HTR-8/SVneo (cell line): ENCODE measurements around the gene GRB10.
"Not testable (repeated sequence)": the region's sequence is repeated elsewhere in the genome, so short reads cannot be mapped to it uniquely, and the experiment has no call there.

Source experiments
- DNase-seq: peaks from one replicate; pipeline ENCODE4 v3.0.0; 2011; ENCODE audit warnings: low spot score, mixed read lengths; ENCODE audit not compliant: insufficient read length
- FAIRE-seq: peaks from 2 replicates; lab custom pipeline; 2011; peaks lifted over from hg19 to GRCh38; lab: Jason Lieb, UNC

GRB10 gene

GRCh38 chr7:50576388-50576787 lies 206.3 kb downstream of the GRB10 start:
- DNase-seq, FAIRE-seq: not testable (repeated sequence)

DNA sequence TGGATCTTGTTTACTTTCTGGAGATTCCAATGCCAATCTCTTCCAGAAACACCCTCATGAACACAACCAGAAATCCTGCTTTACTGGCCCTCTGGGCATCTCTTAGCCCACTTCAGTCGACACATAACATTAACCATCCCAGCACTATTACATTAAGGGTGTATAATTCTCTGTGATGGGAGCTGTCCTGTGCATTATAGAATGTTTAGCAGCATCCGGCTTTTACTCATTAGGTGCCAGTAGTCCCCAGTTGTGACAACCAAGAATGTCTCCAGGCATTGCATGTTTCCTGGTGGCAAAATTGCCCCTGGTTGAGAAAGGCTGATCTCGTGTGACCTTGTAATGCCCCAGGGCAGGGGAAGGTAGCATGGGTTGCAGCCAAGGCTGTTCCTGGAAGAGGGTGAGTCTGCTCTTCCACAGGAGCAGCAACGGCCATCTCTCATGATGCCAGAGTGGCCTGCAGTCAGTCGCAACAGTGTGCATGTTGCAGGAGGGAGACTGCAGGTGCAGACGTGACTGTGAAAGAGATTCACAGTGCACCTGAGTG lies 214.9 kb downstream of the GRB10 start:
- no peak for FAIRE-seq
- DNase-seq, result no peak

- DNase-seq (no peak), FAIRE-seq (no peak)
Measured at GRCh38 chr7:50565977-50566376, 216.7 kb downstream of the GRB10 start.

- no peak for FAIRE-seq
Measured at GRCh38 chr7:50565559-50565916, 217.2 kb downstream of the GRB10 start.

GRCh38 chr7:50564640-50565558 lies 217.8 kb downstream of the GRB10 start, which contains the start of gene DDC:
DDC (minus strand) TSS chr7:50565405; CDS start chr7:50544085, 21,320 bp downstream.
- no peak for DNase-seq
- no peak for FAIRE-seq

More at GRCh38 chr7:50565559-50565916, 217.2 kb downstream of the GRB10 start:
- DNase-seq, result no peak

- FAIRE-seq (no peak), DNase-seq (no peak)
Measured at GRCh38 chr7:50564171-50564570, 218.5 kb downstream of the GRB10 start.

DNA sequence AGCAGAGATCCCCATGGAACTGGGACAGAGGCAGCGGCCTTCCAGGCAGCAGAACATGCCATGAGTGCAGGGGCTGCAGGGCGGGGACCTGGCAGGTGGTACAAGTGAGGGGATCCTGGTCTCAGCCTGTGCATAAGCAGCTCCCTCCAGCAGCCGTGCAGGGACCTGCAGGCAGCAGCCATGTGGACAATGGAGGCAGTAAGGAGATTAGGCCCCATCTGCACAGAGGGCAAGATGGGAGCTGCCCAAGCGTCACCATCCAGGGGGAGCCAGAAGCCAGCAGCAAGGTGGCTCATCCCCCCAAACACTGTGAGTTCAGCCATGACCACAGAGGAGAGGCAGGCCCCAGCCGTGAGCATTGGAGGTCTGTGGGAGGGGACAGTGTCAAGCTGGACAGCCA lies 220.6 kb downstream of the GRB10 start:
- no peak for DNase-seq
- no peak for FAIRE-seq

DNA sequence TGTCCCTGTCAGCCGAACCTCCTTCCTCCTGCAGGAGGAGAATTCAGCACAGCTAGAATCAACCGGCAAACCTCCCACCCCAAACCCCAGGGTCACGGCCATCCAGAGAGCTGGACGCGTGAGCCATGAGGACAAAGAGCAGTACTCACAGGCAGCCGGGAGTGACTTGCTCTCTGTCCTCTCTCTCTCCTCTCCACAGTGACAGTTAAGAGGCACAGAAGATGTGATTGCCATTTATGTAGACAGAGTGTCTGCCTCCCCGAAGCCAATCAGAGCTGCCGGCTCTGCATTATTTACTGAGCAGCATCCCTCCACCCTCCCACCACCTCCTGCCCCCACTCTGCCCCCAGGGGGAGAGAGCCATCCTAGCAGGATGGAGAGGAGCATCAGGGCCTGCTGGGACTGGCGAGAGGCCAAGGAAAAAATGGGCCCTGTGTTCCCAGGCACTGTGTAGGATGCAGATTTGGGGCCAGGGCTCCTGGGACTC lies 221.8 kb downstream of the GRB10 start:
- DNase-seq (no peak), FAIRE-seq (no peak)

- FAIRE-seq, result no peak
- no peak for DNase-seq
Measured at GRCh38 chr7:50559881-50560280, 222.8 kb downstream of the GRB10 start.

DNA sequence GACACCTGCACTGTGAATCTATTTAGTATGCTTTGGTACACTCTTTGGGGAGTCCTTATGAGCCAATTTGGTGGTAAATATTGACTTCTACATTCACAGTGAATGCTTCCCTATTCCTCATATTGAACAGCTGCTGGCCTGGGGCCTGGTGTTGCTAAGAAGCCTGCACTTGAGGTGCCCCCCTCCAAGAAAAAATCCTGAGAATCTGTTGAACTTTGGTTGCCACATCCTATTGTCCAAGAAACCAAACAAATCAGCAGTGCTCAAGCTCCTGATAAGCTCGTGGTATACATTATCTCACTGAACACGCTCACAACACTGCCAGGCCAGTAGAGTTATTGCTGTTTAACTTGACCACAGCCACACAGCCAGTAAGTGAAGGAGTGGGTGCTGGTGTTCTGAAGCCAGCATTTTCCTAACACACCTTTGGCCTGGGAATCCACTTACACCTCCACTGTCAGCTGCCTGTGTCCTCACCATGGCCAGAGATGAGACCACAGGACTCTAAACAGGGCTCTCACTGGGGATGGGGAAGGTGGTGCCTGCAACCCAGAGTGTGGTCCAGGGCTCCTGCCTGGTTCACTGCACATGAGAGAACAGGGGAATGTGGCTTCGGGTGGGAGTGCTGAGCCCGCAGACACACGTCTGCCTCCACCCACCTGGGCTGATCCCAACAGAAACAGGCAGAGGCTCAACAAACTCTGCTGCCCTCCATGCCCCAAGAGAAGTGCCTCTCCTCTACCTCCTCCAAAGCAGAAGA lies 224.2 kb downstream of the GRB10 start:
- FAIRE-seq (no peak), DNase-seq (no peak)

GRCh38 chr7:50557099-50557498 lies 225.6 kb downstream of the GRB10 start:
- no peak for DNase-seq
- FAIRE-seq, result no peak

GRCh38 chr7:50556247-50556991 lies 226.3 kb downstream of the GRB10 start:
- no peak for FAIRE-seq
- no peak for DNase-seq

GRCh38 chr7:50555594-50556140 lies 227.0 kb downstream of the GRB10 start:
- FAIRE-seq, result no peak
- no peak for DNase-seq

GRCh38 chr7:50554431-50555322 lies 228.0 kb downstream of the GRB10 start:
- no peak for FAIRE-seq
- no peak for DNase-seq

DNA sequence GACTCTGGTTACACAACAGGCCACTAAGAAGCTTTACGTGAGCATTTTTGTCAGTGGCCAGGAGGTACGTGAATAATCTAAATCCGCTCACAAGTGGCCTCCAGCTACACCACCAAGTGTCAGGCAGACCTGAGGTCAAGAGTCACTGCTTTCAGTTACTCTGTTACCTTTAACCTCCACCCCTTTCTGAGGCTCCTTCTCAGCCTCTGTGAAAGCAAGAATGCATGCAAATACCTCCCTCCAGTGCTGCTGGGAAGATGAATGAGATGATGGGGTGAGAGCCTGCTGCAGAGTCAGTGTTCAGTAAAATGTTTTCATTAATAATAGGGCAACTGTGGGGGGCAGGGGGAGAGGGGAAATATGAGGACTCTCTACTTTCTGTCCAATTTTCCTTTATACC lies 228.7 kb downstream of the GRB10 start:
- no peak for FAIRE-seq
- DNase-seq, result no peak

DNA sequence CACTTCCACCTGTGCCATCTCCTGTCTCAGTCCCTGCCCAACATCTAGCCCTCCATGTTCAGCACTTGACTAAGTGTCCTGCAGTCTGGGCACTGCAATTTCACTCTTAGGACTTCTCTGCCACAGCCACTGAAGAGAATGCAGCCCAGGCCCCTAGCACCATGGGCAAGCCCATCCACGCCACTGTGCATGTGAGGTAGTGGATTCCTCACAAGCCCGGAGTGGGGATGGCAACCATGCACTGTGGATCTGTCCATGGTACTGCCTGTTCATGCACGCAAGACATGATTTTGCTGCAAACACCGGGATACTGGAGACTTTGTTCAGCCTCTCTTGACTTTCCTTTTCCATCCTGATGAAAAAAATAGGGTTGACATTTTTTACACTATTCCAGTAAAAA lies 229.8 kb downstream of the GRB10 start:
- DNase-seq (no peak), FAIRE-seq (no peak)

- FAIRE-seq, result no peak
- no peak for DNase-seq
Measured at GRCh38 chr7:50552139-50552538, 230.6 kb downstream of the GRB10 start.

DNA sequence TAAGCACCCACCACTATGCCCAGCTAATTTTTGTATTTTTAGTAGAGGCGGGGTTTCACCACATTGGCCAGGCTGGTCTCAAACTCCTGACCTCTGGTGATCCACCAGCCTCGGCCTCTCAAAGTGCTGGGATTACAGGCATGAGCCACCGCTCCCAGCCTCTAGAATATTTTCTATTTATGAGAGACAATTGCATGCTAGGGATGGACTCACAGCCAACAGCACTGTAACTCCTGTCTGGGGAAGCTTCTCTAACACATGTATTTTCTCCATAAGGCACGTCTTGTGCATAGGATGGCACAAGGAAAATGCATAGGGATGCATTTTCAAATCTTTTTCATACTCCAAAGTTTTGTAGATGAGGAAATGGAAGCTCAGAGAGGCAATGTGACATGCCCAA lies 237.1 kb downstream of the GRB10 start:
- FAIRE-seq, result not testable (repeated sequence)

GRCh38 chr7:50544992-50545391 lies 237.7 kb downstream of the GRB10 start:
- FAIRE-seq, result no peak
- DNase-seq, result no peak

More for the DNA sequence above, 237.1 kb downstream of the GRB10 start:
- DNase-seq, result not testable (repeated sequence)
